ENCODE results near the gene CD37.

DNA sequence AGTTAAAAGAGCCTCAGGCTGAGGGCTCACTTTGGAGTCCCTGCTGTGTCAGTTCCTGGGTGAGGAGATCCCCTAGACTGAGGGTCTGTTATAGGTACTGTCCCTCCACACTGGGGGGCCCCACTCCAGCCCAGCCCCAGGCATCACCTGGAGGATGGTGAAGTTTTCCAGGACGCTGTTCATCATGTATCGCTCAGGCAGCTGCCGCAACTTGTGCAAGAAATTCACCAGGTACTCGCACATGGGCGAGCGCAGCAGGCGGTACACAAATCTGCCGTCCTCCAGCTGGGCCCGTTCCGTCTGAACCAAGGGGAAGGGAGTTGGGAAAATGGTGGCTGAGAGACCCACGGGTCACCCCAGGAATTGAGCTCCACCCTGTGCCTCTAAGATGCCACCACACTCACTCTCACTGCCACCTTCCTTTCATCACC, 7.1 kb downstream of the CD37 start:
- no peak for TF ChIP-seq EZH2 (IDR thresholded peaks at IDR 0.05; ENCODE audit: low read length, missing control alignments)
- TF ChIP-seq CTCF (conservative IDR thresholded peaks at IDR 0.05 in 1 of 2, IDR thresholded peaks at IDR 0.05 in 1 of 2; ENCODE audit: low read depth in 1 of 2, low read length in 2 of 2): no peak
